Stomach (tissue), 9 donors: ENCODE measurements around the gene NPTX1. TPM values are rescaled to one million over a fixed set of nuclear protein-coding genes. Genes with fewer than 3 reads are reported as not detected.
A peak's percentile ranks its signal among the peaks of the same experiment; 100 is the strongest.

Experiments used
- DNase-seq, 2 donors: peaks; one replicate each; pipeline versions ENCODE4 v3.0.0 to v3.0.0-alpha.2; 2013 to 2019
- H3K27ac ChIP-seq, 5 donors: fragments of 200-600 bp in 4 of 5; sonication (generic) in 4 of 5; one replicate each; pipeline ENCODE4 v1.5.1; 2013 to 2019; ENCODE audit warnings: mild to moderate bottlenecking in 1 of 5, moderate library complexity in 1 of 5
- H3K27me3 ChIP-seq, 3 donors: fragments of 200-600 bp; sonication (generic); one replicate each; pipeline ENCODE4 v1.5.1; 2017 to 2019; ENCODE audit warnings: mixed run types in 1 of 3
- H3K36me3 ChIP-seq, 4 donors: fragments of 200-600 bp; sonication (generic); 1 replicate in 3 of 4; 2 replicates in 1 of 4; pipeline ENCODE4 v1.5.1; 2016 to 2019
- H3K4me1 ChIP-seq, 4 donors: fragments of 200-600 bp; sonication (generic); one replicate each; pipeline ENCODE4 v1.5.1; 2016 to 2019
- H3K4me3 ChIP-seq, 4 donors: fragments of 200-600 bp; sonication (generic) in 3 of 4; one replicate each; pipeline ENCODE4 v1.5.1; 2016 to 2019; ENCODE audit warnings: mild to moderate bottlenecking in 1 of 4
- H3K9me3 ChIP-seq, 4 donors: fragments of 200-600 bp; sonication (generic); one replicate each; pipeline ENCODE4 v1.5.1; 2016 to 2019
- CTCF ChIP-seq, 7 experiments: fragments of 450-650 bp in 4 of 7; fragments of 200-600 bp in 3 of 7; sonication (generic) in 3 of 7; IDR thresholded peaks; one replicate each; pipeline ENCODE4 v1.5.1; 2016 to 2019; ENCODE audit warnings: antibody characterized with exemption in 7 of 7, control low read depth in 2 of 7, mild to moderate bottlenecking in 1 of 7
- EP300 ChIP-seq: sonication (generic); formaldehyde crosslinking; IDR thresholded peaks from one replicate; pipeline ENCODE4 v1.6.1; 2017; ENCODE audit warnings: antibody characterized with exemption
- POLR2A ChIP-seq, 4 donors: fragments of 450-650 bp; IDR thresholded peaks; one replicate each; pipeline ENCODE4 v1.6.1; 2016; ENCODE audit warnings: antibody characterized with exemption in 4 of 4, control low read depth in 2 of 4, mild to moderate bottlenecking in 1 of 4, moderate library complexity in 1 of 4
- POLR2AphosphoS5 ChIP-seq, 3 donors: sonication (generic); formaldehyde crosslinking; IDR thresholded peaks; one replicate each; pipeline ENCODE4 v1.6.1; 2016; ENCODE audit warnings: antibody characterized with exemption in 3 of 3
- WGBS, 5 donors: extraction: QIAGEN DNeasy Blood & Tissue Kit in 3 of 5; methylation state at CpG; one replicate each; pipeline versions ENCODE4 v1.1.5 to v1.1.7; 2013 to 2018; 5-methylcytosine and 5-hydroxymethylcytosine counted together
- intact Hi-C: fragments of 100-400 bp; cut with DNase I; formaldehyde crosslinking; loops from one replicate; pipeline ENCODE4 v1.15.1; 2023; ENCODE audit warnings: low total_unique reads
- polyA plus RNA-seq, 3 donors: library from polyadenylated mRNA; stranded (reverse); fragments of 200-250 nt; gene quantifications; one replicate each; pipeline ENCODE4 v1.2.3, GENCODE V29; 2013
- total RNA-seq, 5 donors: library from RNA; depleted of rRNA; stranded (reverse); fragments of >200 nt; gene quantifications; one replicate each; pipeline versions ENCODE4 v1.1.0 to v1.2.3, GENCODE V29; 2014 to 2016
- donor health status: healthy with polysubstance abuse.
- donor health status: Bipolar disorder and iron deficiency.
- donor health status: healthy.

The NPTX1 gene
- total and polyA plus RNA-seq, 8 donors, result 0.31 to 9.3 (median 2.0) TPM; not detected in 1

- Histone ChIP-seq H3K27ac (no peak overlapping the region), H3K27me3 (peaks cover 0 to 88% (median 4%) of the 10 kb centered on the region in 3 donors), H3K4me3 (no peak overlapping the region), H3K9me3 (no peaks in the 10 kb centered on the region), H3K4me1 (no peaks in the 10 kb centered on the region), H3K36me3 (no peaks in the 10 kb centered on the region)
- TF ChIP-seq EP300, result no peak
- no peak for TF ChIP-seq POLR2A (IDR thresholded peaks at IDR 0.05)
- TF ChIP-seq POLR2AphosphoS5 (IDR thresholded peaks at IDR 0.05), result no peak
- TF ChIP-seq CTCF (IDR thresholded peaks at IDR 0.05), result no peak
- intact Hi-C loops, result no loop called here
- no peak for DNase-seq
Observed at GRCh38 chr17:80503921-80504320, 27.5 kb upstream of the NPTX1 start.

- 71 to 84% (median 75%) methylated on average over 2 of the region's 2 CpGs for WGBS, 5 donors
- Histone ChIP-seq H3K4me3 (no peak overlapping the region), H3K9me3 (no peaks in the 10 kb centered on the region), H3K4me1 (peaks cover 0 to 4% (median 0%) of the 10 kb centered on the region in 4 donors), H3K27me3 (peaks cover 0 to 90% (median 8%) of the 10 kb centered on the region in 3 donors), H3K27ac (peak overlapping the region in 1 of 5 donors; percentile 79), H3K36me3 (no peaks in the 10 kb centered on the region)
- TF ChIP-seq CTCF (IDR thresholded peaks at IDR 0.05) (no peak), EP300 (no peak), POLR2A (IDR thresholded peaks at IDR 0.05) (no peak), POLR2AphosphoS5 (IDR thresholded peaks at IDR 0.05) (no peak)
- DNase-seq, result no peak
- intact Hi-C loops, result no loop called here
Observed at GRCh38 chr17:80503031-80503430, 26.6 kb upstream of the NPTX1 start.

GRCh38 chr17:80502578-80502877 is 26.1 kb upstream of the NPTX1 start:
- no peak for DNase-seq
- TF ChIP-seq CTCF (IDR thresholded peaks at IDR 0.05) (no peak), EP300 (no peak), POLR2A (IDR thresholded peaks at IDR 0.05) (no peak), POLR2AphosphoS5 (IDR thresholded peaks at IDR 0.05) (no peak)
- no peak overlapping the region for H3K4me3 ChIP-seq
- intact Hi-C loops, result no loop called here
- peaks cover 0 to 85% (median 8%) of the 10 kb centered on the region in 3 donors for H3K27me3 ChIP-seq
- peaks cover 0 to 5% (median 0%) of the 10 kb centered on the region in 4 donors for H3K4me1 ChIP-seq
- WGBS, 5 donors, result 69 to 82% (median 74%) methylated on average over 4 to 5 of the region's 5 CpGs
- H3K36me3 ChIP-seq, result no peaks in the 10 kb centered on the region
- H3K9me3 ChIP-seq, result no peaks in the 10 kb centered on the region
- peak overlapping the region in 2 of 5 donors; percentile 10 to 79 for H3K27ac ChIP-seq

- Histone ChIP-seq H3K4me1 (peaks cover 0 to 5% (median 0%) of the 10 kb centered on the region in 4 donors), H3K27ac (peak overlapping the region in 2 of 5 donors; percentile 10 to 79), H3K4me3 (no peak overlapping the region), H3K36me3 (no peaks in the 10 kb centered on the region), H3K27me3 (peaks cover 0 to 80% (median 8%) of the 10 kb centered on the region in 3 donors), H3K9me3 (no peaks in the 10 kb centered on the region)
- WGBS, 5 donors, result 69 to 78% (median 75%) methylated on average over 24 of the region's 24 CpGs
- TF ChIP-seq EP300, result no peak
- TF ChIP-seq POLR2A (IDR thresholded peaks at IDR 0.05), result no peak
- no peak for TF ChIP-seq CTCF (IDR thresholded peaks at IDR 0.05)
- TF ChIP-seq POLR2AphosphoS5 (IDR thresholded peaks at IDR 0.05), result no peak
- DNase-seq, result peak in 1 of 2 donors; percentile 50
- intact Hi-C loops, result no loop called here
Observed at GRCh38 chr17:80501741-80502577, 25.6 kb upstream of the NPTX1 start.
